H1 (cell line): ENCODE measurements around the gene FRMD6. TPM values are rescaled to one million over a fixed set of nuclear protein-coding genes. Genes with fewer than 3 reads are reported as not detected.

Source experiments
- CTCF ChIA-PET: fragments of 300-600 bp; sonication (Branson Sonifier 250); formaldehyde crosslinking; loops from one replicate; lab custom pipeline; 2021; ENCODE audit not compliant: partially characterized antibody; lab: Charles Lee
- POLR2A ChIA-PET: fragments of 300-600 bp; sonication (Branson Sonifier 250); formaldehyde crosslinking; loops from one replicate; lab custom pipeline; 2021; ENCODE audit warnings: inconsistent platforms; ENCODE audit not compliant: partially characterized antibody; lab: Charles Lee
- DNase-seq, 2 experiments: peaks; one replicate each; pipeline versions ENCODE4 v3.0.0 to v3.0.0-alpha.2; 2010 to 2022; ENCODE audit warnings: low spot score in 2 of 2, low read depth in 1 of 2, mixed read lengths in 1 of 2
- FAIRE-seq: peaks from 2 replicates; lab custom pipeline; 2011; peaks lifted over from hg19 to GRCh38; lab: Jason Lieb, UNC
- H2AFZ ChIP-seq: 2 replicates; pipeline ENCODE4 v1.8.1; 2012; ENCODE audit warnings: low read length, inconsistent platforms
- H2AK5ac ChIP-seq: 2 replicates; pipeline ENCODE4 v1.6.1; 2013; ENCODE audit warnings: low read depth, low read length
- H2BK120ac ChIP-seq: replicated peaks from 2 replicates; pipeline ENCODE3; 2013; ENCODE audit warnings: low read depth, low read length, inconsistent platforms
- H2BK12ac ChIP-seq: 2 replicates; pipeline ENCODE4 v1.6.1; 2013; ENCODE audit warnings: low read depth, low read length
- H2BK15ac ChIP-seq: 2 replicates; pipeline ENCODE4 v1.6.1; 2013; ENCODE audit warnings: low read length
- H2BK20ac ChIP-seq: 2 replicates; pipeline ENCODE4 v1.6.1; 2013; ENCODE audit warnings: low read length
- H2BK5ac ChIP-seq: 2 replicates; pipeline ENCODE4 v1.6.1; 2013; ENCODE audit warnings: low read depth, low read length
- H3K14ac ChIP-seq: 2 replicates; pipeline ENCODE4 v1.6.1; 2013; ENCODE audit warnings: inconsistent platforms; ENCODE audit not compliant: insufficient read length
- H3K18ac ChIP-seq: 2 replicates; pipeline ENCODE4 v1.6.1; 2013; ENCODE audit warnings: low read length; ENCODE audit errors: extremely low read depth
- H3K23ac ChIP-seq: 2 replicates; pipeline ENCODE4 v1.6.1; 2013; ENCODE audit warnings: inconsistent platforms; ENCODE audit not compliant: insufficient read length
- H3K23me2 ChIP-seq: 2 replicates; pipeline ENCODE4 v1.6.1; 2013; ENCODE audit warnings: low read depth, low read length
- H3K27ac ChIP-seq: 2 replicates; pipeline ENCODE4 v1.6.1; 2011; ENCODE audit warnings: low read depth, low read length, inconsistent platforms
- H3K27me3 ChIP-seq, 4 experiments: replicated peaks in 1 of 4; 1 replicate in 1 of 4; 2 replicates in 3 of 4; pipeline versions ENCODE4 v1.6.1 to v1.8.1; 2011 to 2013; ENCODE audit warnings: low read length in 3 of 4, mild to moderate bottlenecking in 3 of 4, inconsistent platforms in 2 of 4, mixed read lengths in 2 of 4, moderate library complexity in 1 of 4; ENCODE audit not compliant: control insufficient read depth in 3 of 4, insufficient read depth in 3 of 4; ENCODE audit errors: extremely low read depth in 1 of 4
- H3K36me3 ChIP-seq, 4 experiments: 2 replicates each; pipeline versions ENCODE4 v1.6.1 to v1.8.1; 2011 to 2013; ENCODE audit warnings: mild to moderate bottlenecking in 4 of 4, low read length in 3 of 4, moderate library complexity in 2 of 4, control low read depth in 1 of 4, inconsistent platforms in 1 of 4; ENCODE audit not compliant: insufficient read depth in 4 of 4, control insufficient read depth in 2 of 4
- H3K4ac ChIP-seq: replicated peaks from 2 replicates; pipeline ENCODE3; 2013; ENCODE audit warnings: low read length, low read depth, mixed read lengths, inconsistent platforms; ENCODE audit not compliant: insufficient read length
- H3K4me1 ChIP-seq, 4 experiments: replicated peaks in 1 of 4; 1 replicate in 1 of 4; 2 replicates in 3 of 4; pipeline versions ENCODE4 v1.6.1 to v1.8.1; 2011 to 2013; ENCODE audit warnings: low read length in 3 of 4, inconsistent platforms in 2 of 4, mixed read lengths in 1 of 4; ENCODE audit not compliant: insufficient read depth in 4 of 4, control insufficient read depth in 3 of 4
- H3K4me2 ChIP-seq, 2 experiments: 2 replicates each; pipeline versions ENCODE4 v1.6.1 to v1.8.1; 2011 to 2013; ENCODE audit warnings: low read depth in 2 of 2, low read length in 2 of 2, control low read depth in 1 of 2, inconsistent platforms in 1 of 2, mild to moderate bottlenecking in 1 of 2; ENCODE audit not compliant: insufficient read depth in 1 of 2
- H3K4me3 ChIP-seq, 4 experiments: fragments of 200-600, 300-600 bp in 1 of 4; sonication (generic), shearing (Covaris generic), sonication (Bioruptor Twin) in 1 of 4; 2 replicates each; pipeline versions ENCODE4 v1.5.1 to v1.8.1; 2011 to 2016; ENCODE audit warnings: low read length in 4 of 4, low read depth in 3 of 4, control low read depth in 2 of 4, inconsistent platforms in 2 of 4, mild to moderate bottlenecking in 2 of 4, mixed read lengths in 1 of 4, moderate library complexity in 1 of 4; ENCODE audit not compliant: insufficient read depth in 2 of 4; ENCODE audit errors: extremely low read depth in 1 of 4
- H3K56ac ChIP-seq: replicated peaks from 2 replicates; pipeline ENCODE3; 2013; ENCODE audit warnings: low read depth, mild to moderate bottlenecking, mixed read lengths, low read length, inconsistent platforms; ENCODE audit not compliant: insufficient read length
- H3K79me1 ChIP-seq: 2 replicates; pipeline ENCODE4 v1.6.1; 2013; ENCODE audit warnings: low read depth, low read length, control low read depth
- H3K79me2 ChIP-seq, 2 experiments: 2 replicates each; pipeline versions ENCODE4 v1.6.1 to v1.8.1; 2012 to 2013; ENCODE audit warnings: low read length in 2 of 2, mild to moderate bottlenecking in 2 of 2, inconsistent platforms in 1 of 2; ENCODE audit not compliant: insufficient read depth in 2 of 2, control insufficient read depth in 1 of 2
- H3K9ac ChIP-seq, 4 experiments: replicated peaks in 1 of 4; 1 replicate in 1 of 4; 2 replicates in 3 of 4; pipeline versions ENCODE4 v1.6.1 to v1.8.1; 2011 to 2013; ENCODE audit warnings: low read depth in 3 of 4, low read length in 3 of 4, control low read depth in 2 of 4, mild to moderate bottlenecking in 2 of 4, moderate library complexity in 2 of 4, inconsistent platforms in 1 of 4; ENCODE audit errors: extremely low read depth in 1 of 4
- H3K9me3 ChIP-seq, 2 experiments: 2 replicates each; pipeline versions ENCODE4 v1.6.1 to v1.8.1; 2012 to 2013; ENCODE audit warnings: mild to moderate bottlenecking in 2 of 2, moderate library complexity in 2 of 2, control low read depth in 1 of 2, inconsistent platforms in 1 of 2, low read depth in 1 of 2, low read length in 1 of 2, mixed read lengths in 1 of 2; ENCODE audit not compliant: insufficient read depth in 2 of 2
- H4K20me1 ChIP-seq, 2 experiments: replicated peaks in 1 of 2; 2 replicates each; pipeline versions ENCODE3 to v1.8.1; 2011 to 2013; ENCODE audit warnings: inconsistent platforms in 2 of 2, low read length in 2 of 2, mild to moderate bottlenecking in 1 of 2; ENCODE audit not compliant: insufficient read depth in 2 of 2, control insufficient read depth in 1 of 2
- H4K5ac ChIP-seq: 2 replicates; pipeline ENCODE4 v1.6.1; 2013; ENCODE audit warnings: low read length, low read depth, mixed read lengths, inconsistent platforms; ENCODE audit not compliant: insufficient read length
- H4K8ac ChIP-seq: 2 replicates; pipeline ENCODE4 v1.8.0; 2013; ENCODE audit warnings: mild to moderate bottlenecking, moderate library complexity, low read length, inconsistent platforms; ENCODE audit not compliant: insufficient read depth; ENCODE audit errors: extremely low read depth
- H4K91ac ChIP-seq: replicated peaks from 2 replicates; pipeline ENCODE3; 2013; ENCODE audit warnings: low read length, mixed read lengths, inconsistent platforms; ENCODE audit not compliant: insufficient read length
- TAF1 ChIP-seq: IDR thresholded peaks from 2 replicates; pipeline ENCODE4 v1.6.1; 2011; ENCODE audit warnings: mild to moderate bottlenecking, low read depth, low read length
- TBP ChIP-seq: IDR thresholded peaks from 2 replicates; pipeline ENCODE4 v1.6.1; 2011; ENCODE audit warnings: low read depth, low read length, improper control_type of control experiment
- WGBS, 2 experiments: shearing (Covaris generic) in 1 of 2; methylation state at CpG; one replicate each; pipeline versions ENCODE4 v1.1.6 to v1.1.7; 2013 to 2015; ENCODE audit warnings: low lambda C conversion rate in 2 of 2, mixed read lengths in 2 of 2, inconsistent platforms in 1 of 2, low coverage in 1 of 2, missing lambda C conversion rate in 1 of 2; ENCODE audit not compliant: insufficient replicate concordance in 2 of 2, insufficient coverage in 1 of 2, insufficient read length in 1 of 2; ENCODE audit errors: extremely low coverage in 1 of 2, missing lambda C conversion rate in 1 of 2; 5-methylcytosine and 5-hydroxymethylcytosine counted together
- polyA plus RNA-seq, 7 experiments: library from polyadenylated mRNA; depleted of rRNA in 3 of 7; stranded (reverse) in 5 of 7; unstranded in 2 of 7; fragments of >200 nt in 5 of 7; fragments of 200-250 nt in 2 of 7; gene quantifications; 1 replicate in 5 of 7; 2 replicates in 1 of 7; 4 replicates in 1 of 7; pipeline versions ENCODE4 v1.2.1 to v1.2.3, GENCODE V29; 2011 to 2013; ENCODE audit warnings: missing spikeins in 2 of 7, mixed read lengths in 2 of 7
- total RNA-seq: library from RNA; stranded (reverse); fragmentation: NEBNext Ultra II Directional; extraction: Animal tissue kit (Norgen Biotek cat#: 25700); gene quantifications from 2 replicates; pipeline ENCODE4 v1.2.1, GENCODE V29; 2021

The FRMD6 gene
- total and polyA plus RNA-seq, 2 of the 8 experiments (the other 6 are each of a cell fraction or from before 2014, with no cell fraction given): 5.4 to 23.7 TPM

GRCh38 chr14:51643140-51643539 is 8.6 kb upstream of the FRMD6 start:
- no peaks in the 10 kb centered on the region for H3K27me3 ChIP-seq
- H3K23ac ChIP-seq: no peak overlapping the region
- POLR2A ChIA-PET: no interaction called here
- H3K79me1 ChIP-seq: no peaks in the 10 kb centered on the region
- no peak overlapping the region for H2BK120ac ChIP-seq
- no peaks in the 10 kb centered on the region for H3K36me3 ChIP-seq
- H3K9ac ChIP-seq: no peak overlapping the region
- no peak overlapping the region for H3K4me3 ChIP-seq
- no peak for TF ChIP-seq TAF1
- no peak for TF ChIP-seq TBP
- TF ChIP-seq, all 59 proteins: peak for 0
- no peak overlapping the region for H2AFZ ChIP-seq
- H4K20me1 ChIP-seq: no peaks in the 10 kb centered on the region
- no peaks in the 10 kb centered on the region for H3K23me2 ChIP-seq
- H3K56ac ChIP-seq: no peak overlapping the region
- H3K14ac ChIP-seq: no peak overlapping the region
- no peak overlapping the region for H3K18ac ChIP-seq
- no peak overlapping the region for H3K27ac ChIP-seq
- no peak overlapping the region for H3K4ac ChIP-seq
- H4K5ac ChIP-seq: no peak overlapping the region
- CTCF ChIA-PET: interaction anchor here (1.2 to 1.8 kb wide), 4 partner anchors 10 to 360 kb away, joined by 4 to 7 read pairs (median 5); no protein-coding TSS in a partner anchor
- H2AK5ac ChIP-seq: no peak overlapping the region
- H2BK5ac ChIP-seq: no peak overlapping the region
- H2BK12ac ChIP-seq: no peak overlapping the region
- H4K91ac ChIP-seq: no peak overlapping the region
- no peaks in the 10 kb centered on the region for H3K79me2 ChIP-seq
- FAIRE-seq (no peak), DNase-seq (no peak)
- no peak overlapping the region for H3K4me2 ChIP-seq
- WGBS, 2 experiments: 84% methylated on average over 3 of the region's 3 CpGs; no CpG with 5 or more reads in 1 of the 2 experiments
- no peak overlapping the region for H2BK20ac ChIP-seq
- H4K8ac ChIP-seq: no peak overlapping the region
- no peak overlapping the region for H2BK15ac ChIP-seq
- H3K9me3 ChIP-seq: no peaks in the 10 kb centered on the region
- no peaks in the 10 kb centered on the region; a peak in 2 of 7 replicates for H3K4me1 ChIP-seq
